Measurements from ENCODE around the gene MBD2.
A peak's percentile ranks its signal among the peaks of the same experiment; 100 is the strongest.

The MBD2 gene

DNA sequence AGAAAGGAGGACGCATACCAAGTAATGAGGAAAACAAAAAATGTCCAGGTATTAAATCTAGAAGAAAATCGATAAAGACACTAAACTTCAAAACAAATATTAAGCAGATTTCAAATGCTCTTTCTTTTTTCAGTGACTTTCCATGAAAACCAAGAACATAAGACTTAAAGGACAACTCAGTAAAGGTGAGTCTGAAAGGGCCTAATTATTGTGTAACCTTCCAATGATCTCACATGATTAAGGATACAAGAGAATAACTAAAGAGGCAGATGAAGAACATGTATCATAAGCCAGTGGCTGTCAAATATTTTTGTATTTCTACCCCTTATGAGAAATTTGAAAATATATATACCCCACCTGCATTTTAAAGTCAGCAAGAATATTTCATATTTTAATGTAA, 30.7 kb downstream of the MBD2 start:
- DNase-seq: no peak

DNA sequence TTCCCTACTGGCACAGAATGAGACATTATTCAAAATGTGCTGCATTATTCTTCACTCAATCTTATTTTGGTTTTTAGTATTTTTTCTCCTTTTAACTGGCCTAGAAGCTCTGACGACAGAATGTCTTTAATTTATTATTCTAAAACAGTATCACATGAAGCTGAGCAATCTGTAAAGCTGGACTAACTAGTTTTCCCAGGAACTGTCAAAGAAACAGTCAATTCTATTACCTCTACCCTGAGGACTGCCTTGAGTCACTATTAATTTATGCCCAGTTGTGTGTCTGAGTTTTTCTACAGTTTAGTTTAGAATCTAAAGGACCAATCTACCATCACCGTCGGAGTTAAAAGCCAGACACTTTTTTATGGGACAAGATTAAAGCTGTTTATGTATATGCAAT, 31.6 kb downstream of the MBD2 start:
- no peak for DNase-seq

DNA sequence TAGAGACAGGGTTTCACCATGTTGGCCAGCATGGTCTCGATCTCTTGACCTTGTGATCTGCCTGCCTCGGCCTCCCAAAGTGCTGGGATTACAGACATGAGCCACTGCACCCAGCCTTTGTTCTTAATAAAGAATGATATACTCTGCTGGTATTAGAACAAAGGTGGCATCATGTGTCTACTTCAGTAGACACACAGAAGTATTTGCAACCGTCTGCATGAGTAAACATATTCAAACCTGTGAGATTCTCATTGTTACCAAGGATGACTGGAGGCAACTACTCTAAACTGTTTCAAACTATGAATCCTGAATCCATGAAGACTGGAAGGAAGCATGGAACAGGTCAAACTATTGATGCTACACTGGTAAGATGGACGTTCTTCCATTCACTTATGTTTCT, 32.1 kb downstream of the MBD2 start:
- no peak for DNase-seq

- no peak for DNase-seq
Observed at GRCh38 chr18:54191352-54191751, 33.1 kb downstream of the MBD2 start.

GRCh38 chr18:54187372-54187771, 37.1 kb downstream of the MBD2 start:
- no peak for DNase-seq

GRCh38 chr18:54184836-54185235, 39.6 kb downstream of the MBD2 start:
- no peak for DNase-seq

- DNase-seq: no peak
Observed at GRCh38 chr18:54183390-54183789, 41.1 kb downstream of the MBD2 start.

GRCh38 chr18:54181856-54182602, 42.4 kb downstream of the MBD2 start:
- no peak for DNase-seq

DNA sequence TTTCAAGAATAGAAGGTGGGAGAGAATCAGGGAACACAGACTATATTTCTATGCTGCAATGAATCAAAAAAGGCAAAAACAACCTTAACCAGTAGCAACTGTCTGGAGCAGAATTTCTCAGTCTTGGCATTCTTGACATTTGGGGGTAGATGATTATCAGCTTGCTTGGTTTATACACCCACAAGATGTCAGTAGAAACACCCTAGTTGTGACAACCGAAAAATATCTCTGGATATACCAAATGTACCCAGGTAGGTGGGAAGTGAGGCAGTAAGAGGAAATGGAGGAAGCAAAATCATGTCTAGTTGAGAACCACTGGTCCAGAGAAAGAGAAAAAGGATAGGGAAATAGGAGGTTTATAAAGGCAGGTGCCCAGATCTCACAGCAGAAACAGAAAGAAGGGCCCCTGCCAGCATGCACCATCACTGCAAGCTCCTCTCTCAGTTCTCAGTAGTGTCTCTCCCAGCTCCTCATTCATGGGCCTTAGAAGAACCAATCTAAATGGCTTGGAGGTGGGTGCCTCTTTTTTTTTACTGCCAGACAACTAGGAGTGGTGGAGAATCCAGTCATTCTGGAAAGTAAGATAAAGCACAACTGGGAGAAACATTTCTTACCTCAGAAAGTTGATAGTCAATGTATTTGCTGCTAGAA, 50.4 kb downstream of the MBD2 start:
- DNase-seq: no peak

DNA sequence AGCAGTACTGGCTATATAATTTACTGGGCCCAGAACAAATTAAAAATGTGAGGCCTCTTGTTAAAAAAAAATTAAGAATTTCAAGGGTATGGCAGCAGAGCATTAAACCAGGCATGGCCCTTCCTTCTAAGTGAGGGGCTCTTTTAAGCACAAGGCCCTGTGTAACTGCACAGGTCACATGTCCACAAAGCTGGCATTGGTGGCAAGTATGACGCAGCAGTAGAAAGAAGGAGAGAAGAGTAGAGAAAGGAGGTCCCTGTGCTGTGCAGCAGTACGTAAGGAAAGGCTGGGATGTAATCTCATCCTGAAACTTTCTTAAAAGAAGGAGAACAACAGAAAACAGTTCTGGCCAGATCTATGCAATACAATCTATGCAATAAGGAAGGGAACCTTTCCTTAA, 51.2 kb downstream of the MBD2 start:
- no peak for DNase-seq

GRCh38 chr18:54169431-54170403, 54.8 kb downstream of the MBD2 start:
- no peak for DNase-seq

- DNase-seq: no peak
Observed at GRCh38 chr18:54165450-54165849, 59.0 kb downstream of the MBD2 start.

GRCh38 chr18:54163453-54163852, 61.0 kb downstream of the MBD2 start:
- DNase-seq: no peak

- no peak for DNase-seq
Observed at GRCh38 chr18:54162431-54162830, 62.0 kb downstream of the MBD2 start.

DNA sequence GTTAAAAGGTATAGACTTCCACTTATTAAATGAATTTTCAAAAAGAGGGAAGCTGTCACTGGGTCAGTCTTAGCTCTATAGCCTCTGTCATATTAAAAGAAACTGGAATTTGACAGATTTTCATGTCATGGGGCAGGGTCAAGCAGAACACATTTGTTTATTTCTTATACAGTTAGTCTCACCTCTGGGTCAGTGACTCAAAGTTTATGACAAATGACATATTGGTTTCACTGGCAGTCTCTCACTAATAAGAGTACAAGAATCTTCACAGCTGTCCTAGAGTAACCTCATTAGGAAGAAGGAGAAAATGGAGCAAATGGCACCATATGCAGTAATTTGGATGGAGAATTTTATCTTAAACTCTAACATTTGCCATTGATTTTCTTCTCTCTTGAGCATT, 63.2 kb downstream of the MBD2 start:
- DNase-seq: no peak

- no peak for DNase-seq
Observed at GRCh38 chr18:54159906-54160305, 64.6 kb downstream of the MBD2 start.

- DNase-seq: no peak
Observed at GRCh38 chr18:54157646-54158385, 66.7 kb downstream of the MBD2 start.

DNA sequence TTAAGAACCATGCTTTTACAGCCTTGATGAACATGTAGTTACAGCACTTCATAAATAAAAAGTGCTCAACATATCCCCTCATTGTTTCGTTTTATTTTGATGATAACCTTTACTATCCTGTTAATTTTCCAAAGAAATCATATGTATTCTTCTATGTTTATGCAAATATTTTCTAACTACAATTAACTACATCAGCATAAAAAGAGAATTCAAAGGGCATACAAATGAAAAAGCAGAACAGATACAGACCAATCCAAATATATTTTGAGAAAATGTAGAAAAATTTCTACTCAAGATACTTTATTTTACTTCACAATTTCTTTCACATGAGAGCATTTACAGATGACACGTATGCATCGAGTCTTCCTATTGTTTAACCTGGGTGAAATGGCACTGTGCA, 69.1 kb downstream of the MBD2 start:
- no peak for DNase-seq

- no peak for DNase-seq
Observed at GRCh38 chr18:54154231-54154630, 70.2 kb downstream of the MBD2 start.

DNA sequence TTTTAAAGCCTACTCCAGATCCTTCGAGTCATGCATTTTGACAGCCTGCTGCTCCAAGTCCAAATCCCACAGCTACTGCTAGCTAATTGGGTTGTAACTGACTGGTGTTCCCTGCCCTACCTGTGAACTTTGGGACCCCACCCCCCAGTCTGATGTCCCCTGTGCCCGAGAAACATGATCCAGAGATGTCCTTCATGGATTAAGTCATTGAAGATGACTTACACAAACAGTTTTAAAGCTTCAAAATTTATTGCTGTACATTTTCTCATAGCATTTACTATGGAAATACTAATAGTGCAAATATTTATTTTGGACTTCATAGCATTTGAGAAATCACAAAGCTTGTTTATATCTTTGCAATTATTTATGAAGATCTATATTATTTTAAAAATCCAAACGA, 73.1 kb downstream of the MBD2 start:
- DNase-seq: no peak

DNA sequence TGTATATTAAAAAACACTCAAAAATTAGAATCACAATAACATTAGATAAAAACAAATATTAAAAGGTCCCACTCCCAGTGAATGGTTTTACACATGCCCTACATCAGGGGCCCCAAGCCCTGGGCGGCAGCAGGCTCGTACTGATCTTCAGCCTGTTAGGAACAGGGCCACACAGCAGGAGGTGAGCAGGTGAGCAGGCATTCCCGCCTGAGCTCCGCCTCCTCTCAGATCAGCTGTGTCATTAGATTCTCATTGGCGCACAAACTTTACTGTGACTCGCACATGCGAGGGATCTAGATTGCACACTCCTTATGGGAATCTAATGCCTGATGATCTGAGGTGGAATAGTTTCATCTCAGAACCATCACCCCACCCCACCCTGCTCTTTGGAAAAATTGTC, 74.2 kb downstream of the MBD2 start:
- no peak for DNase-seq

DNA sequence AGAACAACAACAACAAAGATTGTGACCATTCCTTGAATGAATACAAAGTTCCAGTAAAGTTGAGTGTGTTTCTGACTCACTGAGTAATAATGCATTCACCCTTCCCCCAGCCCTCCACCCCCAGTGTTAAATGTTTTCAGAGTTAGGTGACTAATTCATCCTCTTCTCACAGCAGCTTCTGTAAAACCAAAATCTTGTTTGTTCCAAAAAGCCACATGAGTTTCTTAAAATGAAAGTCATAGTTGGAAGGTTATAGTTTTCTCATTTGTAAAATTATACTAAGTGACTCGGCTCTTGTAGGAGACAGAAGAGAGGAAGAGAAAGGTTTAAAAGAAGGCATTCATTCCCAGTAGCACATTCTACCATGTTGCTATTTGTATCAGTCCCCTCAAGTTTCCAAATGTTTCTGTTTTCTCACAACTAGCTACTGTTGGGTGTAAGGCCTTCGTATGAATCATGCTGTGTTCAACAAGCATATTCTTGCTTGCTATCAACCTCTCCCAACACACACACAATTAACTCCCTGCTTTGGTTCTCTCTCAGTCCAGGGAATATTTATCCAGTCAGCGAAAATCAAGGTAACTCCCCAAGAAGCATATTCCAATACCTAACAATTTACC, 75.3 kb downstream of the MBD2 start:
- DNase-seq: peak; percentile 8
